HG03565 (cell line): ENCODE results near the gene VCL.
"Not testable (repeated sequence)": the region's sequence is repeated elsewhere in the genome, so short reads cannot be mapped to it uniquely, and the experiment has no call there.

ENCODE experiments used
- ATAC-seq: cut with Tn5 transposase; IDR thresholded peaks from one replicate; pipeline ENCODE4 v1.9.1; 2021; ENCODE audit warnings: mild to moderate bottlenecking, moderate library complexity; ENCODE audit not compliant: unreplicated experiment

Gene VCL

DNA sequence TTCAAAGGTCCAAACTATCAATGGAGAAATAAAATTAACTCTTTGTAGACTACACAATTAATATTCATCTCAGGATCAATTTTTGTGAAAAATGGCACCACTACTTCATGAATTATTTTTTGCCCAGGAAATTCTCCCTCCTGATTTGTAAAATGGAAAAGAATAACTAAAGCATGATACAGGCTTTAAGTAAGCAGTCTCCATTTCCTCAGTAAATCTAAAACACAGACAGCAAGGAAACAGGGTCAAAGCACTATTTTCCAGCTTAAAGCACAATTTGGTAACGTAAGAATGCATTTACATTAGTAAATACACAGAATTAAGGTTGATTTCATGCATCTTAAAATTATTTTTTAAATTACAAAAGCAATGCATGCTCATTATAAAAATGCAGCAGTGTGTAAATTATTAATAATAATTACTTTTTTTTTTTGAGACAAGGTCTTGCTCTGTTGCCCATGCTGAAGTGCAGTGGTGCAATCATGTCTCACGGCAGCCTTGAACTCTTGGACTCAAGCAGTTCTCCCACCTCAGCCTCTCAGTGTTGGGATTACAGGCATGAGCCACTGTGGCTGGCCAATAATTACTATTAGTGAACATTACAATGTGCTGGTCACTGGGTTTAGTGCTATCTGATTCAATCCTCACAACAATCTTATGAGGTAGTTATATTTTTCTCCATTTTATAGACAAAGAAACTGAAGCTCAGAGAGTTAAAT lies 26.1 kb upstream of the VCL start:
- ATAC-seq, result no peak

- no peak for ATAC-seq
Observed at GRCh38 chr10:73973427-73973826, 24.5 kb upstream of the VCL start.

- ATAC-seq, result no peak
Observed at GRCh38 chr10:73974309-73974946, 23.5 kb upstream of the VCL start.

GRCh38 chr10:73975388-73975787 lies 22.5 kb upstream of the VCL start:
- ATAC-seq, result no peak

GRCh38 chr10:73979141-73979808 lies 18.6 kb upstream of the VCL start:
- ATAC-seq, result no peak

- ATAC-seq, result no peak
Observed at GRCh38 chr10:73979809-73980433, 18.0 kb upstream of the VCL start.

DNA sequence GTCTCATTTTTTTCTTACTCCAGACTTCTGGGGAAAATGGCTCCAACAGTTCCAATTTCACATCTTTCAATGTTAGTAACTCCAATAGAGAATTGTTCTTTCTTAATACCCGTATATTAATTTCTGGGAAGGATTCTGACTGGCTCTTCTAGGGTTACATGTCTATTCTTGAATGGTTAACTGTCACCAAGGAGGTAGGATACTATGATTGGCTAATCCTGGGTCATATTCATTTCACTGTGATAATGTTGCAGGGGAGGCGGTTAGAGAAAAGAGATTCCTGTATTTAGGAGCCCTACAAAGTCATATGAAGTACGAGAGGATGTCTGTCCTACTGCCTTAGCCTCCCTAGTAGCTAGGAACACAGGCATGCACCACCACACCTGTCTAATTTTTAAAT lies 16.1 kb upstream of the VCL start:
- ATAC-seq, result no peak

DNA sequence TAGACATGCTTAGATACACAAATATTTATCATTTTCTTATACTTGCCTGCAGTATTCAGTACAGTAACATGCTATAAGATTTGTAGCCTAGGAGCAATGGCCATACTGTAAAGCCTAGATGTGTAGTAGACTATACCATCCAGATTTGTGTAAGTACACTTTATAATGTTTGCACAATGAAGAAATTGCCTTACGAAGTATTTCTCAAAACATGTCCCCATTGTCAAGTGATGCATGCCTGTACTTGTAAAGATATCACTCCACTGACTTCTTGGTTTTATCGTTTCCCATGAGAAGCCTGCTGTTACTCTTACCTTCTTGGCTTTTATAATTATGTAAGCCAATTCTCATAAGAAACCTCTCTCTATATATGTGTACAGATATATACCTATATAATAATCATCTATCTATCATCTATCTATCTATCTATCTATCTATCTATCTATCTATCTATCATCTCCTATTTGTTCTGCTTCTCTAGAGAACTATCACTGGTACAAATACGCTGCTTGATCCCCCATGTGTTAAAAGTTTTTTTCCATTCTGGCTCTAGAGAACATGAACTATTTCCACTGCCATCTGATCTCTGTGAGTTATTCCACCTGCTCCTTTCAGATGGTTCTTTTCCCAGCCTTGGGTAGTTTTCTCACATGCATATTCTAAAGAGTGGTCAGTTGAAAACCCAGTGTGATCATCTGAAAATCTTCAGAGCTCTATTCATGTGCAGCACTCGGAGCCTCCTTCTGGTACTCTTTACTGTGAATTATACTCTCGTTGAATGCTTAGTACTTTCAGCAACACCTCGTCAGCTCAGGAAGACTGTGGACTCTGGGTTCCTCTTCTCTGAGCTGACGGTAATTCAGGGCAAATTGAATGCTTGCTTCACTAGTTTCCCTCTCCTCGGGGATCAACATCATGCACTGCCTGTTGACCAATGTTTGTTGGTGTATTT lies 14.5 kb upstream of the VCL start:
- no peak for ATAC-seq

- ATAC-seq, result no peak
Observed at GRCh38 chr10:73989594-73990150, 8.2 kb upstream of the VCL start.

- ATAC-seq, result no peak
Observed at GRCh38 chr10:73991203-73991883, 6.6 kb upstream of the VCL start.

DNA sequence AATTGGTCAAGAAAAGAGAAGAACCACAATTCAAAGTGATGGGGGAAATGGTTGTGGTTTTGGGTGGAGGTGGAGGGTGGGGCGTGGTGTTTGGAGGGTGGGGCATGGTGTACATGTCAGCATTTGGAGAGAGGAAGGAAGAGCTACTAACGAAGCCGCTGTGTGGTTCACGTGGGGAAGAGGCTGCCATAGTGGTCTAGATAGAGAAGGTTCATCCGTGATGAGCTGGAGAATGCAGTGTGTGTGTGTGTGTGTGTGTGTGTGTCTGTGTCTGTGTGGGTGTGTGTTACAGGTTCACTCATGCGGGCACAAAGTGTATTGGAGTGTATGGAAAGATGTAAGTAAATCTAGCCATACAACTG lies 6.1 kb upstream of the VCL start:
- ATAC-seq, result no peak

- no peak for ATAC-seq
Observed at GRCh38 chr10:73992899-73993788, 4.8 kb upstream of the VCL start.

DNA sequence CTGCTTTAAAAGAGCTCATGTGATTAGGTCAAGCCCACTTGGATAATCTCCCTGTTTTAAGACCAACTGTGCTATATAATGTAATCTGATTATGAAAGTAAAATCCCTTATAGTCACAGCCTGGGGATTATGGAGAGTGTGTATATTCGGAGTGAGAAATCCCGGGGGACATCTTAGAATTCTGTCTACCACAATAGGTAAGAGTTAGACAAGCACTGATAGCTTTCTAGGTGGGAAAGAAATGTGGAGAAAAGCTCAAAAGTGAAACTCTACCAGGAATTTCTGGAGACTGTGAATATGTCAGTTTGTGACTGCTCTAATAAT lies 2.9 kb upstream of the VCL start:
- ATAC-seq, result no peak

GRCh38 chr10:73997461-73997786 lies 492 bp upstream of the VCL start:
- no peak for ATAC-seq

DNA sequence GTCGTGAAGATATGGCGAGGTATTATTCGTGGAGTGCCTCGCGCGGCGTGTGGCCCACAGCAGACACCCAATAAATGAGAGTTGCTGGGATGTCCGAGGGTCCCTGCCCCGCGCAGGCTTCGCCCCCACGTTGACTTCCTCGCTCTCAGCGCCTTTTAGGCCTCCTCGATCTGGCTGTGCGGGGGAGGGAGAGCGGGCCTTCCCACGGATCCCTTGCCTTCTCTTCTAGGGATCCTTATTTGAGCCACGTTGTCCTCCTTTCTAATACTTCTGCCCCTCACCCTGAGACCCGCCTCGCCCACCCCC lies 660 bp downstream of the VCL start:
- ATAC-seq, result no peak

- no peak for ATAC-seq
Observed at GRCh38 chr10:73998929-73999691, 1.2 kb downstream of the VCL start.

- no peak for ATAC-seq
Observed at GRCh38 chr10:73999703-74000102, 1.8 kb downstream of the VCL start.

GRCh38 chr10:74000244-74000643 lies 2.3 kb downstream of the VCL start:
- not testable (repeated sequence) for ATAC-seq
